IgD-negative memory B cell (primary cell): ENCODE measurements around the gene KLHL13. TPM values are rescaled to one million over a fixed set of nuclear protein-coding genes. Genes with fewer than 3 reads are reported as not detected.
"Not testable (repeated sequence)": the region's sequence is repeated elsewhere in the genome, so short reads cannot be mapped to it uniquely, and the experiment has no call there.

ENCODE experiments used
- H3K27ac Mint-ChIP-seq, 3 donors: one replicate each; pipeline ENCODE4 v1.8.0; 2020 to 2022; ENCODE audit warnings: mild to moderate bottlenecking in 3 of 3, mixed read lengths in 3 of 3, moderate library complexity in 1 of 3
- H3K27me3 Mint-ChIP-seq: one replicate; pipeline ENCODE4 v1.8.0; 2021; ENCODE audit warnings: mixed read lengths
- H3K36me3 Mint-ChIP-seq: one replicate; pipeline ENCODE4 v1.8.0; 2020; ENCODE audit warnings: mild to moderate bottlenecking, mixed read lengths
- H3K4me1 Mint-ChIP-seq, 3 donors: one replicate each; pipeline ENCODE4 v1.8.0; 2020 to 2022; ENCODE audit warnings: mixed read lengths in 3 of 3, mild to moderate bottlenecking in 1 of 3
- H3K4me3 Mint-ChIP-seq, 4 donors: one replicate each; pipeline ENCODE4 v1.8.0; 2020 to 2022; ENCODE audit warnings: mild to moderate bottlenecking in 4 of 4, mixed read lengths in 4 of 4, moderate library complexity in 3 of 4
- H3K9me3 Mint-ChIP-seq, 3 donors: one replicate each; pipeline ENCODE4 v1.8.0; 2020 to 2021; ENCODE audit warnings: mixed read lengths in 3 of 3, mild to moderate bottlenecking in 1 of 3
- polyA plus RNA-seq: library from polyadenylated mRNA; unstranded; fragments of 300-500 nt; fragmentation: Illumina TruSeq; gene quantifications from one replicate; pipeline ENCODE4 v1.2.3, GENCODE V29; 2021

Gene KLHL13
- polyA plus RNA-seq, 1 donor from 2014 or later: not detected

- Mint-ChIP-seq H3K9me3 (peaks cover 0 to 2% (median 0%) of the 10 kb centered on the region in 3 donors), H3K36me3 (no peaks in the 10 kb centered on the region), H3K4me3 (no peak overlapping the region), H3K4me1 (no peaks in the 10 kb centered on the region), H3K27me3 (no peaks in the 10 kb centered on the region), H3K27ac (no peak overlapping the region)
Measured at GRCh38 chrX:117990438-117990837, 126.2 kb downstream of the KLHL13 start.

- Mint-ChIP-seq H3K27ac (no peak overlapping the region), H3K9me3 (peaks cover 0 to 2% (median 0%) of the 10 kb centered on the region in 3 donors), H3K4me1 (no peaks in the 10 kb centered on the region), H3K36me3 (no peaks in the 10 kb centered on the region), H3K4me3 (no peak overlapping the region), H3K27me3 (no peaks in the 10 kb centered on the region)
Measured at GRCh38 chrX:117989512-117989911, 127.1 kb downstream of the KLHL13 start.

- Mint-ChIP-seq H3K27ac (no peak overlapping the region), H3K9me3 (peaks cover 0 to 2% (median 0%) of the 10 kb centered on the region in 3 donors), H3K4me1 (no peaks in the 10 kb centered on the region), H3K27me3 (no peaks in the 10 kb centered on the region), H3K4me3 (no peak overlapping the region), H3K36me3 (no peaks in the 10 kb centered on the region)
Measured at GRCh38 chrX:117987373-117987772, 129.2 kb downstream of the KLHL13 start.

- Mint-ChIP-seq H3K9me3 (peaks cover 0 to 2% (median 0%) of the 10 kb centered on the region in 3 donors), H3K4me3 (no peak overlapping the region), H3K27ac (no peak overlapping the region), H3K4me1 (no peaks in the 10 kb centered on the region), H3K27me3 (no peaks in the 10 kb centered on the region), H3K36me3 (no peaks in the 10 kb centered on the region)
Measured at GRCh38 chrX:117985241-117985640, 131.4 kb downstream of the KLHL13 start.

GRCh38 chrX:117982694-117983392 is 133.8 kb downstream of the KLHL13 start:
- peaks cover 0 to 2% (median 0%) of the 10 kb centered on the region in 3 donors for H3K9me3 Mint-ChIP-seq
- no peaks in the 10 kb centered on the region for H3K4me1 Mint-ChIP-seq
- H3K27me3 Mint-ChIP-seq: no peaks in the 10 kb centered on the region
- H3K4me3 Mint-ChIP-seq: no peak overlapping the region
- no peak overlapping the region for H3K27ac Mint-ChIP-seq
- H3K36me3 Mint-ChIP-seq: no peaks in the 10 kb centered on the region

- Mint-ChIP-seq H3K27ac (no peak overlapping the region), H3K4me1 (no peaks in the 10 kb centered on the region), H3K27me3 (no peaks in the 10 kb centered on the region), H3K9me3 (no peaks in the 10 kb centered on the region), H3K36me3 (no peaks in the 10 kb centered on the region), H3K4me3 (no peak overlapping the region)
Measured at GRCh38 chrX:117978402-117978801, 138.2 kb downstream of the KLHL13 start.

GRCh38 chrX:117977526-117977925 is 139.1 kb downstream of the KLHL13 start:
- H3K9me3 Mint-ChIP-seq: no peaks in the 10 kb centered on the region
- H3K4me3 Mint-ChIP-seq: no peak overlapping the region
- no peaks in the 10 kb centered on the region for H3K36me3 Mint-ChIP-seq
- H3K27me3 Mint-ChIP-seq: no peaks in the 10 kb centered on the region
- H3K4me1 Mint-ChIP-seq: no peaks in the 10 kb centered on the region
- H3K27ac Mint-ChIP-seq: no peak overlapping the region

GRCh38 chrX:117973110-117973807 is 143.4 kb downstream of the KLHL13 start:
- Mint-ChIP-seq H3K27ac (no peak overlapping the region), H3K4me1 (no peaks in the 10 kb centered on the region), H3K36me3 (no peaks in the 10 kb centered on the region), H3K4me3 (no peak overlapping the region), H3K27me3 (no peaks in the 10 kb centered on the region), H3K9me3 (no peaks in the 10 kb centered on the region)

- no peaks in the 10 kb centered on the region for H3K9me3 Mint-ChIP-seq
- no peaks in the 10 kb centered on the region for H3K27me3 Mint-ChIP-seq
- no peak overlapping the region for H3K4me3 Mint-ChIP-seq
- no peaks in the 10 kb centered on the region for H3K36me3 Mint-ChIP-seq
- no peaks in the 10 kb centered on the region for H3K4me1 Mint-ChIP-seq
- H3K27ac Mint-ChIP-seq: no peak overlapping the region
Measured at GRCh38 chrX:117972711-117973109, 143.9 kb downstream of the KLHL13 start.

- no peaks in the 10 kb centered on the region for H3K4me1 Mint-ChIP-seq
- no peak overlapping the region for H3K4me3 Mint-ChIP-seq
- no peak overlapping the region for H3K27ac Mint-ChIP-seq
- H3K9me3 Mint-ChIP-seq: peaks cover 2 to 5% (median 3%) of the 10 kb centered on the region in 3 donors
- no peaks in the 10 kb centered on the region for H3K27me3 Mint-ChIP-seq
- H3K36me3 Mint-ChIP-seq: no peaks in the 10 kb centered on the region
Measured at GRCh38 chrX:117969782-117970181, 146.8 kb downstream of the KLHL13 start.

GRCh38 chrX:117969328-117969727 is 147.3 kb downstream of the KLHL13 start:
- Mint-ChIP-seq H3K27ac (no peak overlapping the region), H3K36me3 (no peaks in the 10 kb centered on the region)

GRCh38 chrX:117959045-117959444 is 157.6 kb downstream of the KLHL13 start:
- H3K27ac Mint-ChIP-seq: no peak overlapping the region
- no peaks in the 10 kb centered on the region for H3K4me1 Mint-ChIP-seq
- no peaks in the 10 kb centered on the region for H3K36me3 Mint-ChIP-seq
- no peaks in the 10 kb centered on the region for H3K27me3 Mint-ChIP-seq
- no peak overlapping the region for H3K4me3 Mint-ChIP-seq
- peaks cover 0 to 4% (median 0%) of the 10 kb centered on the region in 3 donors for H3K9me3 Mint-ChIP-seq

More at GRCh38 chrX:117969328-117969727, 147.3 kb downstream of the KLHL13 start:
- H3K4me3 Mint-ChIP-seq: no peak overlapping the region
- H3K9me3 Mint-ChIP-seq: peaks cover 2 to 5% (median 3%) of the 10 kb centered on the region in 3 donors
- no peaks in the 10 kb centered on the region for H3K27me3 Mint-ChIP-seq
- H3K4me1 Mint-ChIP-seq: no peaks in the 10 kb centered on the region

- H3K4me1 Mint-ChIP-seq: no peaks in the 10 kb centered on the region
- no peaks in the 10 kb centered on the region for H3K36me3 Mint-ChIP-seq
- peaks cover 0 to 4% (median 2%) of the 10 kb centered on the region in 3 donors for H3K9me3 Mint-ChIP-seq
- no peak overlapping the region for H3K4me3 Mint-ChIP-seq
- no peak overlapping the region for H3K27ac Mint-ChIP-seq
- no peaks in the 10 kb centered on the region for H3K27me3 Mint-ChIP-seq
Measured at GRCh38 chrX:117957128-117957527, 159.5 kb downstream of the KLHL13 start.

- H3K27me3 Mint-ChIP-seq, H3K4me1 Mint-ChIP-seq, H3K36me3 Mint-ChIP-seq, H3K4me3 Mint-ChIP-seq, H3K27ac Mint-ChIP-seq, H3K9me3 Mint-ChIP-seq: not testable (repeated sequence)
Measured at GRCh38 chrX:117939296-117939695, 177.3 kb downstream of the KLHL13 start.

- no peaks in the 10 kb centered on the region for H3K27me3 Mint-ChIP-seq
- H3K9me3 Mint-ChIP-seq: peaks cover 0 to 2% (median 0%) of the 10 kb centered on the region in 3 donors
- H3K27ac Mint-ChIP-seq: no peak overlapping the region
- H3K36me3 Mint-ChIP-seq: peaks cover 2% of the 10 kb centered on the region
- H3K4me1 Mint-ChIP-seq: no peaks in the 10 kb centered on the region
- H3K4me3 Mint-ChIP-seq: no peak overlapping the region
Measured at GRCh38 chrX:117936118-117936517, 180.5 kb downstream of the KLHL13 start.

- H3K4me1 Mint-ChIP-seq, H3K27me3 Mint-ChIP-seq, H3K4me3 Mint-ChIP-seq, H3K9me3 Mint-ChIP-seq, H3K27ac Mint-ChIP-seq, H3K36me3 Mint-ChIP-seq: not testable (repeated sequence)
Measured at GRCh38 chrX:117930116-117930515, 186.5 kb downstream of the KLHL13 start.
